Coronary artery (tissue), 2 donors: ENCODE results near the gene CDKN1A.

Experiments used
- DNase-seq: peaks from one replicate; pipeline ENCODE4 v3.0.0-alpha.2; 2017; ENCODE audit warnings: low spot score
- H3K27ac ChIP-seq, 2 donors: fragments of 200-600 bp; sonication (generic); one replicate each; pipeline ENCODE4 v1.5.1; 2016 to 2019
- H3K4me3 ChIP-seq: fragments of 200-600 bp; sonication (generic); 2 replicates; pipeline ENCODE4 v1.5.1; 2016; ENCODE audit warnings: mild to moderate bottlenecking, moderate library complexity
- CTCF ChIP-seq: fragments of 200-600 bp; sonication (generic); IDR thresholded peaks from one replicate; pipeline ENCODE4 v1.5.1; 2019; ENCODE audit warnings: antibody characterized with exemption

The CDKN1A gene

DNA sequence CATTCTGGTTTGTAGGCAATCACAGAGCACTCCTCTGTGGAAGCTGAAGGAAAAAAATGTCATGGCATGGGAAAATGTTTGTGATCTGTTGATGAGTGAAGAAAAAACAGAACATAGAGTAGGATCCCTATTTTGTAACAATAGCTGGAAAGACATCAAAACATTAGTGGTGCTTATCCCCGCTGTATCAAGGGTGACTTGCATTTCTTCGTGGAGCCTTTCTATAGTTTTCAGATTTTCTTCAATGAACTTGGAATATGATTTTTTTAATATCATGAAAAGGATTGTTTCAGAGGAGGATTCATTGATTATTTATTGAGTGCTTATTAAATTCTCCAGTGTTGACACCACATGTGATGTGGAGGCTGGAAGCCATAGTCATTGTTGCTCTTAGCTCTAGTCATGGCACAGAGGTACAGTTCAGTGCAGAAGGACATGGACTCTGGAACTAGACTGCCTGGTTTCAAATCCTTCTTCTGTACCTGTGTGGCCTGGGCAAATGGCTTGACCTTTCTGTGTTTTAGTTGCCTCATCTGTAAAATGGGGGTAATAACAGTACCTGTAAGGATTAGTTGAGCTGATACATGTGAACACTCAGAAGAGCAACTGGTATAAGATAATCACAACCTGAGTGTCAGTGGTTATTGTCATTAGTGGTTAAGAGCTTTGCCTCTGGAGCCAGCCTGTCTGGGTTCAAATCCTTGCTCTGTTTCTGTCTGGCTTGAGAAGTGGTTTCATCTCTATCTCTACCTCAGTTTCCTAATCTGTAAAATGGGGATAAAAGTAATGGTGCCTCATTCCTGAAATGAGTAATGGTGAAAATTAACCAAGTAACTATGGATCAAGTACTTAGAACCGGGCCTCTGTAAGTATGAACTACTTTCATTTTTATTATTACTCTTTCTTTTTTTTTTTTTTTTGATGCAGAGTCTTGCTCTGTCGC, 14.7 kb upstream of the CDKN1A start:
- no peak overlapping the region for H3K4me3 ChIP-seq
- H3K27ac ChIP-seq = no peak overlapping the region
- no peak for TF ChIP-seq CTCF
- DNase-seq = no peak

GRCh38 chr6:36665180-36665579, 13.3 kb upstream of the CDKN1A start:
- TF ChIP-seq CTCF = no peak
- no peak overlapping the region for H3K4me3 ChIP-seq
- no peak overlapping the region for H3K27ac ChIP-seq
- DNase-seq = no peak

- no peak for DNase-seq
- Histone ChIP-seq H3K27ac (no peak overlapping the region), H3K4me3 (no peak overlapping the region)
- TF ChIP-seq CTCF = no peak
Measured at GRCh38 chr6:36666287-36666686, 12.2 kb upstream of the CDKN1A start.

GRCh38 chr6:36666826-36667591, 11.5 kb upstream of the CDKN1A start:
- Histone ChIP-seq H3K27ac (peak overlapping the region in 1 of 2 donors; percentile 74), H3K4me3 (no peak overlapping the region)
- DNase-seq = peak; percentile 88
- TF ChIP-seq CTCF = no peak

DNA sequence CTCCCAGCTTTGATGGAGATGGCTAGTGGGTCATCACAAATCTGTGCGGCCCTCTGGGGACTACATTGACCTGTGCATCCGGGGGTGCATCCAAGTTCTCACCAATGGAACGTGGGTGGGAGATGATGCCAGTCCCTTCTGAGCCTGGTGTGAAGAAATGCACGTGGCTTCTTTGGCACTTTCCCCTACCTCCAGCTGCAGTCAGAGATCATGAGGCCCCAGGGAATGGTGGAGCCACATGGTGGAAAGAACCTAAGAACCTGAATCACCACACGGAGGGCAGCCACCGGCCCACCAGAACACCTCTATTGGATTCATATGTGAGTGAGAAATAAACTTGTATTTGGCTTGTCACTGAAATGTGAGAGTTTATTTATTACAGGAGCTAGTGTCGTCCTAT, 9.9 kb upstream of the CDKN1A start:
- DNase-seq = no peak
- H3K27ac ChIP-seq = no peak overlapping the region
- H3K4me3 ChIP-seq = no peak overlapping the region
- TF ChIP-seq CTCF = no peak

- no peak for DNase-seq
- Histone ChIP-seq H3K27ac (no peak overlapping the region), H3K4me3 (no peak overlapping the region)
- TF ChIP-seq CTCF = no peak
Measured at GRCh38 chr6:36669002-36669401, 9.5 kb upstream of the CDKN1A start.
